Activated naive CD4-positive, alpha-beta T cell treated with anti-CD3 and anti-CD28 coated beads, Interleukin-2, amount 50 U/mL, for 16 hours (primary cell): Measurements from ENCODE around the gene HEBP2.

Experiments used
- DNase-seq: peaks from one replicate; pipeline ENCODE4 v3.0.0-alpha.2; 2020

HEBP2 gene

GRCh38 chr6:138455746-138456400, 51.9 kb downstream of the HEBP2 start:
- no peak for DNase-seq

DNA sequence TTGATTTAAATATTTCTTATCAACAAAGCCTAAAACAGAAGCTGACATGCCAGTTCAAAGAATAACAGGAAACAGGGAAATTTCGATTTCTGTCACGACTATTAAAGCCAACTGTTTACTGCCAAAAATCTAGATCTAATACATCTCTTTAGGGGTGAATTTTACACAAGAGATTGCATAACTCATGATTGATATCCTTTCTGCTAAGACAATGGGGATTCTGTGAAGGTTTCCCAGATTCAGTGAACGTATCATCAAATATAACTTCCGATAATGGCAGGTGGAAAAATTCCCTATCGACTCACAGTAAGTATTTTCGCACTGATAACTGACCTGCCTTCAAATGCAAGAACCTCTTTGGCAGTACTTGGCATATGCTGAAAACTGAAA, 52.4 kb downstream of the HEBP2 start:
- DNase-seq = no peak

- DNase-seq = no peak
Measured at GRCh38 chr6:138461647-138462046, 57.6 kb downstream of the HEBP2 start.

- no peak for DNase-seq
Measured at GRCh38 chr6:138464085-138464484, 60.1 kb downstream of the HEBP2 start.

DNA sequence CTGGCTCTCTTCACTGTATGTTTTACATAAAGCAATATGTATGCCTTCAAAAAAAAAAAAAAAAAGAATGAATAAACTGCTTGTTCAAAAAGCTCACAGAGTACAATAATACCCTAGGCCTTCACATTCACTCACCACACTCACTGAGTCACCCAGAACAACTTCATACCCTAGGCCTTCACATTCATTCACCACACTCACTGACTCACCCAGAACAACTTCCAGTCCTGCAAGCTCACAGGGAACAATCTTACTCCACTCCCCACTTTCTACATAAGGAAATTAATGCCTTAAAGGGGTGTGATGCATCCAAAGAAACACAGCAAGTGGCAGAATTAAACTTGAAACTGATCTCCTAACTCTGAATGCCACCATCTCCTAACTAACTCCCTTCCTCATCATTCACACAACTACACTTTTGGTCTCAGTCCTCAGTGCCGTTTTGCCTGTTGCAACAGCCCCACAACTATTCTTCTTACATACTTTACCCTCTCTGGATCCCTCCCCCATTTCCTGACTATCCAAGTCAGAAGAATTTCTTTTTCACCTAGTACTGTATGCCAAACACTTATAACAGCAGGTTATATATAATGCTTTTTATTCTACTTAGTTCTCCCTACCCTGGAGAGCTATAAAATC, 61.1 kb downstream of the HEBP2 start:
- DNase-seq = no peak

- DNase-seq = no peak
Measured at GRCh38 chr6:138467901-138468300, 63.9 kb downstream of the HEBP2 start.

- no peak for DNase-seq
Measured at GRCh38 chr6:138468320-138469015, 64.4 kb downstream of the HEBP2 start.
